Cortex of kidney (tissue), 1 donor: Measurements from ENCODE around the gene VAT1L.

Source experiments
- DNase-seq: peaks from one replicate; lab custom pipeline; 2025; lab: John Stamatoyannopoulos, UW

The VAT1L gene

DNA sequence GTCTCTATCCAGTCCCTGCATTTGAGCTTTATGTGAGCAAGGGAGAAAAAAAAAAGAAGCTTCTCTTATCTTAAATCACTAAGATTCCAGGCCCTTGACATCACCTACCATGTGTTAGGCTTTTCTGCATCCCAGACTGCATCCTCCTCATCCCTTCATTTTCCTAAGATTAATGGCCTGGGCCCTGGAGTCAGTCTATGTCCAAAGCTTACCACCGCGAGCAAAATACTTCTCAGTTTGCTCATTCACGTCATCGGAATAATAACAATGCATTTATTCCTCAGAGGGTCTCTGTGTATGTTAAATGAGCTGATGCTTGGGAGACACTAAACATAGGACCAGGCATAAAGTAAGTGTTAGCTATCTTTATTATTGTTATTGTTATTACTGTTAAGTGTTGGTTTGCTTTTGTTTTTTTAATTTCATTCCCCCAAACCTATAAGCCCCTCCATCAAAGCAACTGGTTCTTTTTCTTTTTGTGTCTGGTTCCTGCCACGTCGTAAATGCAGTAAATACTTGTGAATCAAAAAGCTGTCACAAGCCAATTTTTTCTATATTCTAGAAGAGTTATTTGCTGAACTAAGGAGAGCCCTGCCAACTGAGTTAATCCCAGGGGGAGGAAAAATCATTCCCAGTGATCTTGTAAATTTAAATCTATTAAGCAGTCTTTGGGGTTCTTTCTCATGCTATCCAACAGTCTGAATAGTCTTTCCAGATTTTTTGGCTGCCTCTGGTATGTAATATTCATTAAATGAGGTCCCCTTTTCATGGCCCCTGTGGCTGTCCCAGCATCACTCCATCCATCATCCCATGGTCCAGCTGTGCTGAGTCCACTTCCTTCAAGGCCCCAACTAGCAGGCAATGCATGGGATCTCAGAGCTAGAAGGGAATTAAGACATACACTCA lies 46.5 kb downstream of the VAT1L start:
- no peak for DNase-seq

DNA sequence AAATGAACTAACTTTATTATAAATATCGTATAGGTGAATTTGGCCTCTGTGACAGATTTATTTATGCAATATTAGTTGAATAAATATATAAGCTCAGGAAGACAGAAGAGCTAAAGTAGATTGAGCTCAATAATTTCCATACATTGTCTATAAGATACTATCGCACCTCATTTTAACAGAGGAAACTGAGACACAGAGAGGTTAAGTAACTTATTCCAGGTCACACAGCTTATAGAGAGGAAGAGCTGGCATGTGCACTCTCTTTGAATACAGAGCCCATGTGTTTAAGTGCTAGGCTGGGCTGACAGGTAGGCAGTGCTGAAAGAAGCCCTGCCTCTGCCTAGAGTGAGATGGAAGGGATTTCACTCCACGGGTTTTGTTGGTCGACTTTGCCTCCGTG lies 48.4 kb downstream of the VAT1L start:
- no peak for DNase-seq

DNA sequence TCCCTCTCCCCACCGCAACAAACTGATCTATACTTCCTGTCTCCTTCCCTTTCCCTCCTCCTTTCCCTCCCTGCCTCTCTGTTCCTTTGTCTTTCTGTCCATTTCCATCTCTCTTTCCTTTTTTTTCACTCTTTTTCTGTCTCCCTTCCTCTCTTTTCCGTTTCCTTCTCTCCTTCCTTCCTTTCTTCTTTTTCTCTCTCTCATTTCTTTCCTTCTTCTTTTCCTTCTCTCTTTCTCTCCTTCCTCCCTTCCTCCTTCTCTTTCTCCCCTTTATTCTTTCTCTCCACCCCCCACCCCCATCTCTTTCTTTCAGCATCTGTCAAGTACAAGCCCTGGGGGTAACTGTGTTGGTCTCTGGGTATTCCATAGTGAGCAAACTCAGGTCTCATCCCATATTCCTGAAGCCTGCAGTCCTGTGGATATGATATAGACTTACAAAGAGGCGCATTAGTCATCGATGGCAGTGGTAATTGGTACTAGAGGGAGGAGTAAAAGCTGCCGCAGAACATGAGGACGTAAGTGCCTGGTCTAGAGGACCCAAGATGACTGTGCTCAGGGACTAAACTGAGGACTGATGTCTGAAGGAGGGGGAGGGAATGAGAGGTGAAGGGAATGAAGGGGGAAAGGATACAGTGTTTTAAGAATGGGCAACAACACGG lies 50.4 kb downstream of the VAT1L start:
- no peak for DNase-seq

DNA sequence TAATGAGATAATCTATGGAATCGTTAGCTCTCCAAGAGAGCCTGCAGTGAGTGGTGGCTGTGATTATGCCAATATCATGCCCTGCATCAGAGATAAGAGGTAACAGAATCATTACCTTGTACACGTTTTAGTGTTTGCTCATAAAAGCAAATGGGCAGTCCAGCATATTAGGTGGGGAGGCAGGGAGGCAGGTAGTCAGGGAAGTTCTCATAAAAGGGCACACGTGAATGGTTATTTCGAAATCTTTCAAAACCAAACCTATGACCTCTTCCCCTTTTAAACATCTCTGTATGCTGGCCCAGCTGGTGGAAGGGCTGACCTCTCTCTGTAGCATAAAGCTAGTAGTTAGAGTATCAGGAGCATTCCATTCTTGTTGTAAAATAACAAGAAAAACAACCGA lies 51.7 kb downstream of the VAT1L start:
- no peak for DNase-seq

DNA sequence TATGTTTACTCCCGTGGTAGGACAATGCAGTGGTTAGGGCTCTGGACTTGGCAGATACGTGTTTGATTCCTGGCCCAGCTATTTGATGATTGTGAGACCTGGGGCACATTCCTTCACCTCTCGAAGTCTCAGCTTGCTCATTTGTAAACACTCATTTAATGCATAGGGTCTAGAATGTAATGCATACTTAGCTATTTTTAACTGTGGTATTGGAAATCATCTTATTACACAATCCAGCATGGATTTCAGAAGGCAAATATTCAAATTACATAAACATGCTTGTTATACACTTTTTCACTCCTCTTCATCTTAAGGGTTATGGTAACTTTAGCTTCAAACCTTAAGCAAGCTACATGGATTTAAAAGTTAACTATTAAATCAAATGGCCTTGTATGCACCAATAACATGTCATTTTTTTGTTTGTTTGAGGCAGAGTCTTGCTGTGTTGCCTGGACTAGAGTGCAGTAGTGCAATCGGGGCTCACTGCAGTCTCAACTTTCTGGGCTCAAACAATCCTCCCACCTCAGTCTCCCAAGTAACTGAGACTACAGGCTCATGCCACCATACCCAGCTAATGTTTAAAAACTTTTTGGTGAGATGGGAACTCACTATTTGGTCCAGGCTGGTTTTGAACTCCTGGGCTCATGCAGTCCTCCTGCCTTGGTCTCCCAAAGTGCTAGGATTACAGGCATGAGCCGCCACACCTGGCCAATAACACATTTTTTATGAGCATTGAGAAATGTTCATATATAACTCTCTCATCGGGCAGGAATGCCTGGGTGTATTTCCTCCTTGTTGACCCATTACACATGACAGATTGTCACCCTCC lies 52.5 kb downstream of the VAT1L start:
- no peak for DNase-seq

DNA sequence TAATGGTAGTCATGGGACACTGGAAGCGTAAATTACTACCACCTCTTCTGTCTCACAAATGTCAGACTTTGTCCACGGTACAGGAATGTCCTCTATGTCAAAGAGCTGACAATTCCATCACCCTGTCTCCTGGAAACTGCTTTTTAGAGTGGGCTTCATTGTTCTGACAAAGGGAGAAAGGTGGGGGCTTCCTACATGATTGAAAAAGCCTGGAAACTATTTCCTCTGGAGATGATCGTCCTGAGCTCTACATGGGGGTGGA lies 53.1 kb downstream of the VAT1L start:
- no peak for DNase-seq

DNA sequence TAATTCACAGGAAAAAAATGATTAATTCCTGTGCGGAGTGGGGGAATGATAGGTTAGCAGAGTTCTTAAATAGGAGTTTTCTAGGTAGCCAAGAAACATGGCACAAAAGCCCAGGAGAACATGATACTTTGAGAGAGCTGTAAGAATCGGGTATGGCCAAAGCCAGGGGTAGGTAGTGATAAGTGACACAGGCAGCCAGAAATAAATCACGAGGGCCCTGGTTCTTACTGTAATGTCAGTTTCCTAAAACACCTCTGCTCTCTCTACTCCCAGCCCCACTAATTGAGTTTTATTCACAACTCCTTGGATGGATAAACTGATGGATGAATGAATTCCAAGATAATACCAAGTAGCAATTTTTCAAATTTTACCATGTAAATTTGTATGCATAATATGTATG lies 54.1 kb downstream of the VAT1L start:
- no peak for DNase-seq

DNA sequence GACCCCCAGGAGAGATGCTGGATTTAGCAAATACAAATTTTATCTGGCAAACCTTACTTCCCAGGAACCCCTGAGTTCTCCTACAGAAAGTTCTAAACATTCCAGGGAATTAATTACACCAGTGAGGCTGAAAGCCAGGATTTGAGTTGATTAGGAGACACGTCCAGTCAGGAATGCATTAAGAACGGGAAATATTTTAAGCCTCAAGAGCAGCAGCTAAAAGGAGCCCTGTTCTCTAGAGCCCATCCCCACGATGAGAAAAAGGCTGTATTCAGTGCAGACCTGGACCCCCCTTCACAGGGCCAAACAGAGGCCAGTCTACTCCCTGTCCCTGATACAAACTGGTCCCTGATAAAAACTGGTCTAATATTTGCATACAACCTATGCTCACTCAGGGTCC lies 55.0 kb downstream of the VAT1L start:
- no peak for DNase-seq

DNA sequence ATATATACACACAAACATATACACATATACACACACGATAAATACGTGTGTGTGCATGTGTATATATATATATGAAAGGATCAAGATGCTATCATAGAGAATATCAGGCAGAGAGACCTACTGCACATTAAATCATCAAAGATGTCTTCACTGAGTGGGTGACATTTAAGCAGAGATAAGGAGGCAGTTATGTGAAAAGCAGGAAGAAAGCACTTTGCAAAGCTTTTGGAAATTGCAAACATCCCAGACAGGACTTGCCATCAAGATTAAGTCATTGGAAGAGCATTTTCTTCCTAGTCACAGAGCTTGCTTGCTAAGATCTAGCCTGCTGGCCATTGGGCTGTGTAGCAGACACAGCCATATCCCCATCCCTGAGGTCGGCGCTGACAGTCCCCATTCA lies 56.4 kb downstream of the VAT1L start:
- DNase-seq = no peak

DNA sequence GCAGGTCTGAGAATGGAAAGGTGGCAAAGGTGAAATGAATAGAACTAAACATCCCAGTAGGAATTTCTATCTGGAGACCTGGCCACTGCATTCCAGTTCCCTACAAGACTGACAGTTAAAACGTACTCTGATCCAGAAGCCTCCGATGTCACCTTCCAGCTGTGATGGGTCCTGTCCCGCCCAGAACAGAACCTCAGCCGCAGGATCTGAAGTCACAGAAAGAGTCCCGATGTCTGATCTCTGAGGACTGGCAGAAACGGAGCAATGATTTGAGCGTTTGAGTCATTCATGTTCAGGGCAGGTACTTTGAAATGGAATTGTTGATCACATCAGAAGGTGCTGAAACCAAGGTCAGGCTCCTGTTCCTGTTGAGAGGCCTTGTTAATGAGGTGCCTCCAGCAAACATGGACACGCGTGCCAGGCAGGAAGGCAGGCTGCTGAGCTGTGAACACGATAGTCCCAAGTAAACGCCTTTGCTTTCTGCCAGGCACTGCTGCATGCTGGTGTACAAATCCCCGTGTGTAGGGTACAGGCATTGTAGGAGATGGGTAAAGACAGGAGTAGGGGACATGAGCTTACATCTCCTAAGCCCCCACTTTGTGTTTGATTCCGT lies 61.4 kb downstream of the VAT1L start:
- no peak for DNase-seq

DNA sequence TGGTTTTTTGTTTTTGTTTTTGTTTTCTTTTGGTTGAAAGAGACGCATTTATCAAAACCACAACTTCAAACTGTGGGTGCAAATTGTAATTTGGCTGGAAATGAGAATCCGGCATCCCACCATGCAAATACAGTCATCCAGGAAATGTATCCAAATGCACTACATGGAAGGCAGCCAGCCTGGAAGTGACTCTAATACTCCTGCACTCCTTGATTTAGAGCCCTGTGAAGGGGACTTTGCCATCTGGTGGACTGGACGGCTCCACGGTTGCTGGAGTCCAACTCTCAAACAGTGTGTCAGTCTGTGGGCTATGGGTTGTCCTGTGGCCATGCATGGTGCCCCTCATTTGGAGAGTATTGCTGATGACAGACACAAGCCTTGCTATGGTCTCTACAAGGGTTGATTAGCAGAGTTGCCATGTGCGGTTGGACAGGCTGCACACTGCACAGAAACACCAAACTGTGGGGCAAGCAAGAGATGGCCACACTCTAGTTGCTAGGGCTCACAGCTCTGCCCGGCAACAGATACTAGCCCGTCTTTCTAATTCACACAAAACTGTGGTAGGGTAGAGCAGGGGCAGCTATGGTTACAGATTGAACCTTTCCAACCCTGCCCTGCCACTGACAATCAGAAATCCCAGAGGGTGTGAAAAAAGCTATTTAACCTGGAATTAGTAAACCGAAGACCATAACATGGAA lies 62.4 kb downstream of the VAT1L start:
- no peak for DNase-seq

DNA sequence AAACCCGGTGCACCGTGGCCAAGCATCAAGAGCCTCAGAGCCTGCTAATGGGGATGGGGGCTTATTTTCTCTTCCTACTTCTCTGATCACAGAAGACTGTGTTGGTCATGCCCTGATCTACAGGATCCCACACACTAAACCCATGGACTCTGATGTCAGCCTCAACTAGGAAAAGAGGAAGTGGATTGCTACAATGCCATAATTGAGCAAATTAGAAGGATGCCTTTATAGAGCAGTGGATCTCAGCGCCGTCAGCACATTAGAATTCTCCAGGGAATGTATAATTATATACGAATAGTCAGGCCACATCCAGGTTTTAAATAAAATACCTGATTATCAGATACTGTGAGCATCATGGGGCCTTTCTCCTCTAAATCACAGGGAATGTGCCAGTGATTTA lies 64.8 kb downstream of the VAT1L start:
- no peak for DNase-seq

DNA sequence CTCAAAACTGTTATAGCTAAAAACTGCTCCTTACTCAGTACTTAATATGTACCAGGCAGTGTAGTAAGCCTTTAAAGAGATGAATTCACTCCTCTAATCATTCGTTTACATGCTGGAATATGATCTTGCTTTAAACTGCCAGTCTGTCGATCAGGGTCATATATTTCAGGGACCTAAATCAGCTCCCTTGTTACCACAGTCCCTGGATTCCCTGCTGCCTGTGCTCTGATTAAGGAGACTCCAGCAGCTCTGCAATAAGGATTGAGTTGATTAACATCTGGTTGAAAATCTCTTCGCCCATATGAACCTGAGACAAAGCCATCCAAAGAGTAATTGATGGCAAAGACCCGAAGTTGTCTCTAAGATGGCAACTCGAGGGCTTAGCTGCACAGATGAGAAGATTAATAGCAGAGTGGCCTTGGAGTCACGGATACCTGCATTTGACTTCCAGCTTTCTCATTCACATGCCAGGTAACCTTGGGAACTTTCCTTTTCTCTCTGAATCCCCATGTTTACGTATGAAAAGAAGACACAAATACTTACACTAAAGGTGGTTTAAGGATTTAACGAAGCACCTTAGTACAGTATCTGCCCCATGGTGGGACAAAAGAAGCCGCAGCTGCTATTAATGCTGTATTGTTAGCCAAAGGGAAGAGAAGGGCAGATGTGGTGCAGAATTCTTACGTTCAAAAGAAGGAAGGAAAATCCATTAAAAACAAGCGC lies 68.2 kb downstream of the VAT1L start:
- DNase-seq = no peak

DNA sequence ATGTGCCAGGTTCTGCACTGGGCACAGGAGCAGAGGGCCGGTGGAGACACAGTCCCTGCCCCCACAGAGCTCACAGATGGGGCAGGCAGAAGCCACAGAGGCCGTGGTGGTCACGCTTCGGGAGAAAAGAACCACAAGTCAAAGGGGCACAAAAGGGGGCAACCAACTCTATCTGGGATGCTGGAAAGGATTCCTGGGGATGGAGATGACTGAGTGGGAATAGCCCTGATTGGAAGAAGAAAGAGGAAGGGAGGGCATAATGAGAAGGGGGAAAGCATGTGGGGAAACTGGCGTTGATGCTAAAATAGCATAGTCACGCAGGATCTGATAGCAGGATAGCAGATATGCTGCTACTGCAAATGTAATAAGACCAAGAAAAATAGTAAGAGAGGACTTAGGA lies 69.7 kb downstream of the VAT1L start:
- DNase-seq = no peak

DNA sequence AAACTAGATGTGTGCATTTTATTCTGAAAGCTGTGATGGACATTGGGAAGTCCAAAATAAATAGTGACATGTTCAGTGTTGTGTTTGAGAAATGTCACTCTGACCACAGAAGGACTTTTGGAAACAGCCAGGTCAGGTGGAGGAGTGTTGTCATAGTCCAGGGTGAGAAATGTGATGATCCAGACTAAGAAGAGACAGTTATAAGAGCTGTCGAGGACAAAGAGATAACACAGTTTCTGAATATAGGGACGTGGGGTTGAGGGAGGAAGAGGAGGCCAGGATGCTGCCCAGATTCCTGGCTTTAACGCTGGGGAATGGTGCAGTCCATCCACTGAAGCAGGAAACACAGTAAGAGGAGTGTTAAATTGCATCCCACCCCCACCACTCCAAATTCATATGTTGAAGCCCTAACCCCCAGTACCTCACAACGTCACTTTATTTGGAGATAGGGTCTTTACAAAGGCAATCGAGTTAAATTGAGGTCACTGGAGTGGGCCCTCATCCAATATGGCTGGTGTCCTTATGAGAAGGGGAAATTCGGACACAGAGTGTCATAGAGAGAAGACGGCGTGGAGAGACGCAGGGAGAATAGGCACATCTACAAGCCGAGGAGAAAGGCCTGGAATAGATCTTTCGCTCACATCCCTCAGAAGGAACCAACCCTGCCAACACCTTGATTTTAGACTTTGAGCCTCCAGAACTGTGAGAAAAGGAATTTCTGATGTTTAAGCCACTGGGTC lies 71.3 kb downstream of the VAT1L start:
- no peak for DNase-seq

DNA sequence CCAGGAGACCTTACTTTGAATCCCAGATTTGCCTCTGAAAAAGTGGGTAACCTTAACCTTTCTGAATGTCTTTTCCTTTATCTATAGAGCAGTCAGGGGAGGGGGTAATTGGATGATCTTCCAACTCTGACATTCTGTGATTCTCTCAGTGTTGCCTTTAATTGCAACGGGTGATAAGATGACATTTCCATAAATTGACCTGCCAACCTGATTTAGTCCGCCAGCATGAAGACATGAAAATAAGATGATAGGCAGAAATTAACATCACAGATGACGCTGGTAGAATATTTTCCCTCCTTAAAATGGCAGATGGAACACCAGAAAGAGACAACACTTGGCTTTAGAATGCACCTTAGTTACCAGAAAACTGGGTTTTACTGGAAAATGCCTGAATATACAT lies 72.6 kb downstream of the VAT1L start:
- DNase-seq = no peak

DNA sequence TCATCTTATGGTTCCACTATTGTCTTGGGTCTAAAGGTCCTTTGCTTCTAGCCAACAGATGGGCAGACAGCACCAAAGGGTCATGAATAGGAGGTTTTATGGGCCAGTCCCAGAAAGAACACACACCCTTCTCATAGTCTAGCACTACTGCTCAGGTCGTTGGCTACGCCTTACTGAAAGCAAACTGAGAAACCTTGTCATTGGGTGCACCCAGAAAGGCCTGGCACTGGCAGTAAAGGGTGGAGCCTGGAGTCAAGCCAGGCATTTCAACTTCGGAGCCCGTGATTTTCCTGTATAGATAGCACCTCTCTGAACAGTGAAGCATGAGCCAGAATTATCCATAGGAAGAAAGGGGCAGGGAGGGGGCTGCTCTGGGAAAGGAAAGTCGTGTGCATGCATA lies 74.9 kb downstream of the VAT1L start:
- DNase-seq = no peak

DNA sequence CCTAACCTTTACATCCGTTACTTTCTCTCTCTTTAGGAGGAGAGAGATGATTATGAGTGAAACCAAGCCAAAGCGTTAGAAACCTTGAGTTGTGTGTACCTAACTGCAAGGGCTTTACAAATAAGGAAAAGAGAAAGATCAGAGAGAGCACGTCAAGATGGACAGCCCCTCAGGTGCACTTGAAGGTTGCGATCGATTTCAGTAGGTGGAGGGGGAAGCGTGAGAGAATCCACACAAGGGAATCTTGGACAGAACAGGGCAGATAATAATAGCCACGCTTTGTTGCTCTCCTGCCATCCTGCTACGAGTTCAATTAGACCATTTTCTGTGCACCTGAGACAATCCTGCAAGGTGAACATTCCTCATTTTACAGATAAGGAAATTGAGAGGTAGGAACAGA lies 78.4 kb downstream of the VAT1L start:
- DNase-seq = no peak

DNA sequence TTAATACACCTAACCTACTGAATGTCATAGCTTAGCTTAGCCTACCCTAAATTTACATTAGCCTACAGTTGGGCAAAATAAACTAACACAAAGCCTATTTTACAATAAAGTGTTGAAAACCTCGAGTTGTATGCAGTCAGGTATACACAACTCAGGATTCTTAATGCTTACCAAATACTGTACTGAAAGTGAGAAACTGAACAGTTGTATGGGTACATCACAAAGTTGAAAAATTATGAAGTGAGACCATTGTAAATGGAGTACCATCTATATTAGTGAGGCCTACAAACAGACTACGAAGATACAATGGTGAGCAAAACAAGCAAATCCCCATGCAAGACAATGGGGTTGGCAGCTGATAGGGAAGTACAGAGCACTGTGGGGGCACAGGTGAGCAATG lies 79.7 kb downstream of the VAT1L start:
- DNase-seq = no peak

DNA sequence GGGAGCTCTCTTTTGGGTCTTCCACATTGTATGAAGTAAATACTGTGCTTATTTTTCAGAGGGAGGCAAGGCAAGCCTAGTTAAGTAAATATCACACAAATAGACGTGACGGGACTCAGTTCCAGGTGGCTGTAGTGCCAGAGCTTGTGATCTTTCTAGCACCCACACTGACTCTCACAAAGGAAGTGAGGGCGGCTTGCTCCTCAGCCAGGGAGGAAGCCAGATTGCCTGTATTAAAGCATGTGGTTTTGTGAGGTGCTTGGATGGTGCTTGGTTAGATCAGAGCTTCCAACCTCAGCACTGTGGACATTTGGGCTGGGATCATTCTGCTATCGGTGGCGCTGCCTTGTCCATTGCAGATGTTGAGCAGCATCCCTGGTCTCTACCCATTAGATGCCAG lies 80.1 kb downstream of the VAT1L start:
- no peak for DNase-seq
